A549 (cell line): ENCODE data around the gene SMG5. TPM values are rescaled to one million over a fixed set of nuclear protein-coding genes. Genes with fewer than 3 reads are reported as not detected.
A peak's percentile ranks its signal among the peaks of the same experiment; 100 is the strongest.

Experiments
- ATAC-seq, 2 experiments: fragments of 200-7000 bp in 1 of 2; fragments of >200 bp in 1 of 2; cut with Nextera tagmentation in 1 of 2; cut with Tn5 transposase in 1 of 2; 3 replicates each; pipeline versions ENCODE4 v1.8.0 to v1.9.1; 2018 to 2020; ENCODE audit warnings: mild to moderate bottlenecking in 1 of 2, moderate library complexity in 1 of 2
- CTCF ChIA-PET: fragments of 300-600 bp; sonication (Branson Sonifier 250); formaldehyde crosslinking; extraction: SDS; loops from one replicate; lab custom pipeline; 2021; ENCODE audit warnings: antibody characterized with exemption, inconsistent platforms; lab: Yijun Ruan, JAX
- POLR2A ChIA-PET: fragments of 350-600 bp; formaldehyde crosslinking; extraction: SDS; loops from one replicate; lab custom pipeline; 2021; ENCODE audit warnings: antibody characterized with exemption, inconsistent platforms; lab: Yijun Ruan, JAX
- DNase-seq, 2 experiments: peaks; one replicate each; pipeline versions ENCODE4 v3.0.0 to v3.0.0-alpha.2; 2011 to 2016; ENCODE audit warnings: low read depth in 1 of 2, low spot score in 1 of 2
- FAIRE-seq: peaks from 2 replicates; lab custom pipeline; 2011; peaks lifted over from hg19 to GRCh38; lab: Jason Lieb, UNC
- H3K27ac ChIP-seq, 2 experiments: fragments of >200 bp; sonication (Bioruptor Twin); formaldehyde crosslinking; 3 replicates each; pipeline ENCODE4 v1.5.1; 2016 to 2017
- H3K4me1 ChIP-seq: fragments of >200 bp; sonication (Bioruptor Twin); formaldehyde crosslinking; 3 replicates; pipeline ENCODE4 v1.6.1; 2016
- H3K4me2 ChIP-seq: fragments of >200 bp; sonication (Bioruptor Twin); formaldehyde crosslinking; 3 replicates; pipeline ENCODE4 v1.6.1; 2016
- H3K4me3 ChIP-seq: fragments of >200 bp; sonication (Bioruptor Twin); formaldehyde crosslinking; 3 replicates; pipeline ENCODE4 v1.5.1; 2016
- H3K9me3 ChIP-seq: fragments of >200 bp; sonication (Bioruptor Twin); formaldehyde crosslinking; 3 replicates; pipeline ENCODE4 v1.6.1; 2016
- ATOH8 ChIP-seq: fragments of 250-450 bp; sonication (Bioruptor Pico); IDR thresholded peaks from 2 replicates; pipeline ENCODE4 v1.5.0; 2020; ENCODE audit warnings: low read depth, mild to moderate bottlenecking, moderate library complexity
- CBX2 ChIP-seq: fragments of 200-600 bp; sonication (generic); IDR thresholded peaks from 2 replicates; pipeline ENCODE4 v1.6.1; 2016; ENCODE audit warnings: low read depth, mild to moderate bottlenecking, borderline replicate concordance
- CBX8 ChIP-seq: fragments of 200-600 bp; sonication (generic); IDR thresholded peaks from 2 replicates; pipeline ENCODE4 v1.6.1; 2016
- CHD4 ChIP-seq: fragments of 200-600 bp; sonication (generic); IDR thresholded peaks from 2 replicates; pipeline ENCODE4 v1.6.1; 2016; ENCODE audit warnings: antibody characterized with exemption, mild to moderate bottlenecking, borderline replicate concordance
- CTCF ChIP-seq: fragments of >200 bp; sonication (Bioruptor Twin); formaldehyde crosslinking; IDR thresholded peaks from 3 replicates; pipeline ENCODE4 v1.5.1; 2016
- EHMT2 ChIP-seq: fragments of 200-600 bp; sonication (generic); IDR thresholded peaks from 2 replicates; pipeline ENCODE4 v1.6.1; 2016; ENCODE audit warnings: antibody characterized with exemption, low read depth, mild to moderate bottlenecking, moderate library complexity
- EP300 ChIP-seq, 2 experiments: fragments of >200 bp; sonication (Bioruptor Twin); formaldehyde crosslinking; IDR thresholded peaks; 2 replicates in 1 of 2; 3 replicates in 1 of 2; pipeline ENCODE4 v1.6.1; 2016 to 2017
- ESRRA ChIP-seq: fragments of 150-350 bp; IDR thresholded peaks from 2 replicates; pipeline ENCODE4 v1.6.1; 2014; ENCODE audit warnings: mild to moderate bottlenecking, low read length, borderline replicate concordance
- FOSB ChIP-seq: fragments of 250-450 bp; sonication (Bioruptor Pico); IDR thresholded peaks from 2 replicates; pipeline ENCODE4 v1.5.0; 2020; ENCODE audit warnings: mild to moderate bottlenecking, moderate library complexity
- HES2 ChIP-seq: fragments of >200 bp; sonication (Bioruptor Twin); formaldehyde crosslinking; IDR thresholded peaks from 2 replicates; pipeline ENCODE4 v1.6.1; 2016
- HMGXB4 ChIP-seq: fragments of 250-450 bp; sonication (Bioruptor Pico); IDR thresholded peaks from 2 replicates; pipeline ENCODE4 v1.5.0; 2021; ENCODE audit warnings: mild to moderate bottlenecking, moderate library complexity, borderline replicate concordance
- HOXB13 ChIP-seq: fragments of 250-450 bp; sonication (Bioruptor Pico); IDR thresholded peaks from 2 replicates; pipeline ENCODE4 v1.5.0; 2020; ENCODE audit warnings: low read depth, mild to moderate bottlenecking, moderate library complexity
- MAX ChIP-seq: IDR thresholded peaks from 2 replicates; pipeline ENCODE4 v1.6.1; 2012
- POLR2A ChIP-seq: IDR thresholded peaks from 2 replicates; pipeline ENCODE4 v1.6.1; 2012; ENCODE audit warnings: mild to moderate bottlenecking, low read length
- RAD21 ChIP-seq, 2 experiments: fragments of >200 bp in 1 of 2; sonication (Bioruptor Twin) in 1 of 2; formaldehyde crosslinking in 1 of 2; IDR thresholded peaks in 1 of 2; conservative IDR thresholded peaks in 1 of 2; 2 replicates in 1 of 2; 3 replicates in 1 of 2; pipeline ENCODE4 v1.6.1; 2012 to 2018; ENCODE audit warnings: inconsistent platforms in 1 of 2
- SMC3 ChIP-seq: fragments of >200 bp; sonication (Bioruptor Twin); formaldehyde crosslinking; IDR thresholded peaks from 3 replicates; pipeline ENCODE4 v1.6.1; 2018; ENCODE audit warnings: inconsistent platforms
- TP53 ChIP-seq: fragments of 250-450 bp; sonication (Bioruptor Pico); IDR thresholded peaks from 2 replicates; pipeline ENCODE4 v1.5.0; 2021; ENCODE audit warnings: mild to moderate bottlenecking, moderate library complexity
- USF2 ChIP-seq: fragments of 450-650 bp; IDR thresholded peaks from 2 replicates; pipeline ENCODE4 v1.6.1; 2014; ENCODE audit warnings: antibody characterized with exemption
- WGBS: methylation state at CpG from one replicate; pipeline ENCODE4 v1.1.6; 2017; ENCODE audit errors: missing lambda C conversion rate; 5-methylcytosine and 5-hydroxymethylcytosine counted together
- polyA plus RNA-seq, 4 experiments: library from polyadenylated mRNA; depleted of rRNA in 3 of 4; stranded (reverse); fragments of >200 nt; fragmentation: RNase III in 1 of 4; extraction: RNeasy Plus Mini Kit Qiagen cat#74134 plus additional on column Dnase treatment in 1 of 4; gene quantifications; 2 replicates in 3 of 4; 3 replicates in 1 of 4; pipeline ENCODE4 v1.2.3, GENCODE V29; 2011 to 2017

SMG5 gene
- polyA plus RNA-seq, 2 of the 4 experiments (the other 2 are of a cell fraction): 25.6 to 48.7 TPM

- Histone ChIP-seq H3K4me3 (no peak overlapping the region), H3K9me3 (no peaks in the 10 kb centered on the region), H3K27ac (no peak overlapping the region), H3K4me2 (peak overlapping the region; percentile 30; the same call in 2 of the 3 replicates), H3K4me1 (peaks cover 15% of the 10 kb centered on the region)
- FAIRE-seq (no peak), ATAC-seq (peak; percentile 31 to 56; a peak in 4 of 6 replicates), DNase-seq (peak in 1 of 2 experiments; percentile 68)
- ChIA-PET POLR2A (interaction anchor here (1.6 kb wide), 1 partner anchor 20 kb away, joined by 5 read pairs; the partner anchor contains the start of gene SMG5), CTCF (interaction anchor here (0.6 to 4.5 kb wide), 7 partner anchors 9 to 117 kb away, joined by 3 to 25 read pairs (median 5); partner anchors contain the start of gene BGLAP)
- WGBS: 62% methylated on average over 9 of the region's 9 CpGs
- TF ChIP-seq EP300 (IDR thresholded peaks at IDR 0.05): no peak
- 0 out of 2 replicates have a peak, but pooled peaks have one; percentile 23 for TF ChIP-seq MAX
Measured at GRCh38 chr1:156262461-156263287, 20.0 kb downstream of the SMG5 start.

GRCh38 chr1:156260896-156261295 lies 21.7 kb downstream of the SMG5 start:
- FAIRE-seq (no peak), DNase-seq (no peak), ATAC-seq (no peak)
- ChIA-PET CTCF (interaction anchor here (1.1 to 4.5 kb wide), 5 partner anchors 9 to 124 kb away, joined by 3 to 25 read pairs (median 12); partner anchors contain the start of gene PAQR6), POLR2A (interaction anchor here (1.7 kb wide), 1 partner anchor 22 kb away, joined by 5 read pairs; the partner anchor contains the start of gene SMG5)
- TF ChIP-seq SMC3 (no peak), CHD4 (no peak), TP53 (CRISPR knock-in tag) (no peak), FOSB (no peak), CBX2 (no peak), ESRRA (no peak), HES2 (no peak), HOXB13 (CRISPR knock-in tag) (no peak), EHMT2 (no peak), CBX8 (no peak), USF2 (no peak), ATOH8 (CRISPR knock-in tag) (no peak), POLR2A (no peak)
- no peaks in the 10 kb centered on the region for H3K9me3 ChIP-seq
- H3K4me1 ChIP-seq: peaks cover 15% of the 10 kb centered on the region
- H3K27ac ChIP-seq: no peak overlapping the region
- no peak overlapping the region for H3K4me3 ChIP-seq
- WGBS: 100% methylated on average over 1 of the region's 2 CpGs
- no peak overlapping the region for H3K4me2 ChIP-seq

GRCh38 chr1:156259805-156260204 lies 22.8 kb downstream of the SMG5 start:
- DNase-seq (peak in 1 of 2 experiments; percentile 38), FAIRE-seq (no peak), ATAC-seq (peak; percentile 68 to 71; a peak in 4 of 6 replicates)
- no peak overlapping the region for H3K27ac ChIP-seq
- ChIA-PET POLR2A (interaction anchor here (1.7 kb wide), 1 partner anchor 23 kb away, joined by 5 read pairs; the partner anchor contains the start of gene SMG5), CTCF (interaction anchor here (0.6 to 4.5 kb wide), 10 partner anchors 8 to 123 kb away, joined by 3 to 25 read pairs (median 5); partner anchors contain the start of gene PAQR6)
- H3K4me3 ChIP-seq: no peak overlapping the region
- H3K4me1 ChIP-seq: peaks cover 15% of the 10 kb centered on the region
- H3K9me3 ChIP-seq: no peaks in the 10 kb centered on the region
- TF ChIP-seq HMGXB4 (CRISPR knock-in tag): no peak
- TF ChIP-seq RAD21 (conservative IDR thresholded peaks at IDR 0.05 in 1 of 2, IDR thresholded peaks at IDR 0.05 in 1 of 2): 0 out of 5 replicates have a peak, but pooled peaks of 1 of the 2 experiments have one; percentile 16
- 0 out of 3 replicates have a peak, but pooled peaks have one; percentile 9 for TF ChIP-seq CTCF
- no peak overlapping the region for H3K4me2 ChIP-seq
- 90% methylated on average over 3 of the region's 3 CpGs for WGBS
